GM21360 (cell line): ENCODE measurements around the gene KCNH3.
A peak's percentile ranks its signal among the peaks of the same experiment; 100 is the strongest.

Source experiments
- ATAC-seq: cut with Tn5 transposase; IDR thresholded peaks from one replicate; pipeline ENCODE4 v1.9.1; 2021; ENCODE audit warnings: mild to moderate bottlenecking, moderate library complexity; ENCODE audit not compliant: unreplicated experiment

Gene KCNH3

DNA sequence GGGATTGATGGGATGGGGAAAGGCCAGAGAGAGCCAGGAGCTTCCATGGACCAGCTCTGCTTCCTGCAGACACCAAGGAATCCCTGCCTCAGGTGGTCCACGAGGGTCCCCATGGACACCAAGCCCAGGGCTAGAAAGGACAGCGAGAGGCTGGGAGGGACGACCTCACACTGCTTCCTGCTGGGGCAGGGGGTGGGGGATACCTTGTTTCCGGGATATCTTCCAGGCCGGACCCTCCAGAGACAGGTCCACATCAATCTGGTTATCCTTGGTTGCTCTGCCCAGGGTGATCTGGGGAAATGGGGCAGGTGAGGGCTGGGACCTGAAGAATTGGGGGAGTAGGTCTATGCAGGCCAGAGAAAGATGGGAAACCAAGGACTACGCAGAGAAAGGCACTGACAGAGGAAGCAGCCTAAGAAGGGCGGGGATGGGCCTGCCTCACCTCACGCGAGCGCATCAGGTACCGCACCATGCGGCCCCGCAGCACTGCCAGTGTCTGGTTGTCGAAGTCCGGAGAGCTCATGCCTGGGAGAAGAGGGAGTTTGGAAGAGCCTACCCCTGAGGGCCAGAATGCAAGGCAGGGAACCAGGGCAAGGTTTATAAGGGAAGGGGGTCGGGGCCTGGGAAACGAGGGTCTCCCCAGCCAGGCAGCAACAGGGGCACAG is 20.3 kb downstream of the KCNH3 start:
- ATAC-seq = no peak

DNA sequence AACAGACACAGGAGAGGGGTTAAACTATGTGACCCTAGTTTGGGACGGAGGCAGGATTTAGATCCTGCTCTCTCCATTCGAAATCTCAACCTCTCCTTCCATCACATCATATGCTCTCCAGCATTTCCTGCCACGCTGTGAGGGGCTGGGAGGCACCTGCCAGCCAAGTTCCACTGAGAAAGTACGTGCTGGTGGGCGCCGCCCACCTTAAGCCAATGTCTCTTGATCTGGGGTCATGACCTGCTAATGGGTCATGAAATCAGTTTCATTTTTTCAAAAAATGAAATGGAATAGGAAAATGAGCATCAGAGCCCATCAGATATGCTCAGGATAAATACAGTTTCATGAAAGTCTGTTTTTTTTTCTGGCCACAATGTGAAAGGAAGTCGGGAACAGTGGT is 21.9 kb downstream of the KCNH3 start:
- no peak for ATAC-seq

DNA sequence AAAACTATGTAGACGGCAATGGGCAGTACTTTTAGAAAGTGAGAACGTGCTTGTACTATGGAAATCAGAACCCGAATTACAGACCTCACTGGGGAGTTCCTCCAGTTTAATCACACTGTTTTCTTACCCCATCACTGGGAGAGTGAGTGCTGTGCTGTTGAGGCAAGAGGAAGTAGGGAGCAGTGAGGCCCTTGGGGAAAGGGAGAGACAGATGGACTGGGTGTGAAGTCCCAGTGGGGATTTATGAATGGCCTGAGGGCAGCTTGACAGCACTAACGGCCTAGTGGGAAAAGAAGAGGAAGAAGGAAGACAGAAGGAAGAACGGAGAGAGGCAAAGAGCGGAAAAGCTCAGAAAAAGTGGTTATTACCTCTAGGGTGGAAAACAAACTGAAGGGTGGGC is 23.4 kb downstream of the KCNH3 start:
- ATAC-seq = no peak

DNA sequence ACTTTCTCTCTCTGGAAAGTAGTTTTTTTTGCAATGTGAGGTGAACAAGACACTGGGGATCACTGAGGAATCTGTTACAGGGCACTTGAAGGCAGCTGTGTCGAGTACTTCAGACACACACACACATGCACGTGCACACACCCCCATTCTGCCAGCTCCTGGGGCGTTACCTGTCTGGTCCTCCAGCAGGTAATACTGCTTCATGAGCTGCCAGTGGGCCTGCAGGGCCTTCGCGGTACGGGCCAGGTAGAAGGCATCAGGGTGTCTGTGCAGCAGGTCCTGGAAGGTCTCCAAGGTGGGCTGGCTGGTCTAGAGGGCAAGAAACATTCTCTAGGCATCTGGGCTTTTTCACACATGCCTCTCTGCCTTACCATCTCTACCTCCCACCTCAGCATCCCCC is 24.0 kb downstream of the KCNH3 start:
- no peak for ATAC-seq

DNA sequence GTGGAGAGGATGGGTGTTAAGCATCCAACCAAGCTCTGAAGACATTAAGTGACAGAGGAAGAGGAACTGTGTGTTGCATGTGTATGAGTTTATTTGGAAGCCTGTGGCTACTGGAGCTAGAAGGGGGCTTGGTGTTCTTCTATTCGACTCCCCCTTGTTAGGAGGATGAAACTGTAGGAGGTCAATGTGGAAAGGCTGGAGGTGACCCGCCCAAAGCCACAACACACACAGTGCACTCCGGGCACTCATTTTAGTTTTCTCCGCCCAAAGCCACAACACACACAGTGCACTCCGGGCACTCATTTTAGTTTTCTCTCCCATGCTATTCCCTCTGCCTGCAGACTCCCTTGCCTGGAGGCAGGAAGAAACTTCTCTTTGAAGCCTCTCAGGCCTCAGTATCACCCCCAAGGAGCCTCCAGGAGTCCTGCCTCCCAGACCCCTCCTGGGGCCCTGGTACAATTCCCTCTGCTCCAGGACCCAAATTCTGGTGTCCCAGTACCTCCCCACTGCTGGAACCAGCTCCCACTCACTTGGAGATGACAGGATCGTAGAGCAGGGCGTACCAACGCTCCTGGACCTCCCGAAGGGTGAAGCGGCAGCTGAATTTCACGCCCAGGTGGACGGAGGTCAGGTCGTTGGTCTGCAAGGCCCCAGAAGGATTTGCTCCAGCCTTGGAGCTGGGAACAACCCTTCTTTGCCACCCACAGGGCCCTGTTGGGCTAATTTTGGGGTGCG is 25.3 kb downstream of the KCNH3 start:
- ATAC-seq = no peak

GRCh38 chr12:49564686-49565405 is 26.0 kb downstream of the KCNH3 start:
- no peak for ATAC-seq

DNA sequence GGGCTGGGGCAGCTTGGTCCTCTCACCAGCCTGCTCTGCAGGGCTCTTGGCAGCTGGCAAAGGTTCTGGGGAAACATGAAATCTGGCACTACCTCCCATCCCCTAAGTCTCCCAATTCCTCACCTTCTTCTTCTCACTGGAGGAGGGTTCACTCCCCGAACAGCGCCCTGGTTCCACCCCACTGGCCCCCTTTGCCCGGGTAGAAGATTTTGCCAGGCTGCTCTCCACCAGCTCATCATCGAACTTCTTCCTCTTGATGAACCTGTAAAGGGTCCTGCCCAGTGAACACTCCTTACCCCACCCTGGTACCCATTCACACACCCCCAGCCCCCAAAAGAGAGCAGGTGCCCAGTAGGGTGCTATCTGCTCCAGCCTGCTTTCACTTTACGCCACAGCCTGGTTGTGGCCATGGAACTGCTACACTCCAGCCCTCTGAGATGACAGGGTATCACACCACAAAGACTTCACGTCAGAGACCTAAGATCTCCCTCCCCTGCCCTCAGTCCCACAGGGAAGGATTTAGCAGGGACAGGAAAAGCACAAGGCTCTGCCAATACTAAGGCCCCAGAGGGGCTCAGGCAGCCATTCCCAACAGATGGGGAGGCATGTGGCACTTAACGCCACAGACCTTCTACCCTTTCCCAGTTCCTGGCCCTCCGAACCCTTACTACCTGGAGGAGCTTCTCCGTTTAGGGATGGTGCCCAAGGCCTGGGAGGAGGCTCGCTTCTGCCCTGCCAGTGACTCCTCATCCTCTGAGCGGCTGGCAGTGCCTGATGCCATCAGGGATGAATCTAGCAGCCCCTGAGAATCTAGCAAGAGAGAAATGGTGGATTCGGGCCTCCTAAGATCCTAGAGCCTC is 26.8 kb downstream of the KCNH3 start:
- no peak for ATAC-seq

DNA sequence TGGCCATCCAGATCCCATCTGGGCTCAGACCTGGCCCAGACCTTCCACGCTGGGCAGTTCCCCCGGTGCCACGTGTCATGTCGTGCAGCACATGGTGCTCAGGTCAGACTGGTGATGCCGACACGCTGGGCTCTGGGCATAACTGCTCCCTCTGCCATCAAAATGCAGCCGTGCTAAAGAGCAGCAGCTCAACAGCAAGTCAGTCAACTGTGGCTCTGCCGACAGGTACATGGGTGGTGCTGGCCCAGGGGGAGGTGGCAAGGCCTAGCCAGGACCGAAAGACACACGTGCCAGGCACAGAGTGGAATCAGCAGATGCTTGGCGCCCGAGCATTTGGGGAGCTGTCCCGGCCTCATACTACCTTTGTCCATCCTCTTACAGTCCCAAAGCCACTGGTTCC is 27.5 kb downstream of the KCNH3 start:
- ATAC-seq = no peak

GRCh38 chr12:49567302-49567610 is 28.4 kb downstream of the KCNH3 start:
- ATAC-seq = peak; percentile 10

GRCh38 chr12:49567611-49568441 is 29.0 kb downstream of the KCNH3 start, which contains the start of gene MCRS1:
MCRS1 (minus strand) TSS chr12:49568142; CDS start chr12:49566731, 1,411 bp downstream.
- peak; percentile 77 for ATAC-seq

GRCh38 chr12:49568442-49569162 is 29.8 kb downstream of the KCNH3 start:
- ATAC-seq = peak; percentile 19

GRCh38 chr12:49577589-49578315 is 38.9 kb downstream of the KCNH3 start:
- no peak for ATAC-seq

- ATAC-seq = no peak
Measured at GRCh38 chr12:49578471-49579112, 39.8 kb downstream of the KCNH3 start.

DNA sequence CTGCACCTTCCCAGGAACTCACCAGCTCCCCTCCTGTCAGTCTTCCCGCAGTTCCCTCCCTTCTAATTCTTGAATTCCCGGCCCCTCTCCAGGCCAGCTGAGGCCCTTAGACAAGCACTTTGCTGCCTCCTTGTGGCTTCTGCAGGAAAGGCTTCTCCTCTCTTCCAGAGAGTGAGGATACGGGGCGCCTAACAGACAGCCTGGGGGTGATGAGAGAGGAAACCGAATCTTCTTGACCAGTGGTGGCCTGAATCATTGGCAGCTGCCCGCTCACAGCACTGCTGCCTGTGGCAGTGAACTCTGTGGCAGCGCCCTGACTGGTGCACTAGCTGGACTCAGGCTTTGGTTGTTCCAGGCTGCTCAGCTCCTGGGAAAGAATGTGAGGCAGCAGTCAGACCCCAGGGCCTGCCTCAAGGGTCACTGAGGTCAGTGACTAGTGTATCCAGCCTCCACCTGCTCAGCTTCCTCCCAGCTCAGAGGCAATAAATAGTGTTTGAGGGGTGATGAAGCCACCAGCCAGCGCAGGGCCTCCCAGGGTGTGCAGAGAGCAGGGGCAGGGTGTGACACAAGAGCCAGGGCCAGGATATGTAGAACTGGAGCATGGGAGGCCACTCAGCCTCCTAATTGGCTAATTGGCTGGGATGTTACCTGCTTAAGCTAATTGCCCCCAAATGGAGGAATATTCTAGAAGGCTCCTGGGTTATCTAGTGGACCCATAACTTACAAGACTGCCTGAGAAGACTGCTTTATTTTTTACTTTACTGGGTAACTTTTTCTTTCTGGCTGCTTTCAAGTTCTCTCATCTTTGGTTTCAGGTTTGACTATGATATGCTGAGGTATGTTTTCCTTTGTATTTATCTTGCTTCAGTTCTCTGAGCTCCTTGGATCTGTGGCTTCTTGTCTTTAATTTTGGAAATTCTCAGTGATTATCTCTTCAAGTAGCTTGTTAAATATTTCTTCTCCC is 42.0 kb downstream of the KCNH3 start:
- peak; percentile 54 for ATAC-seq

- no peak for ATAC-seq
Measured at GRCh38 chr12:49582201-49582600, 43.4 kb downstream of the KCNH3 start.

GRCh38 chr12:49582850-49583249 is 44.0 kb downstream of the KCNH3 start:
- no peak for ATAC-seq

- no peak for ATAC-seq
Measured at GRCh38 chr12:49583366-49584094, 44.7 kb downstream of the KCNH3 start.
